ENCODE measurements around the gene SLC19A2. TPM values are rescaled to one million over a fixed set of nuclear protein-coding genes. Genes with fewer than 3 reads are reported as not detected.

The SLC19A2 gene
- total and polyA plus RNA-seq, 2 of the 13 experiments (the other 11 are each of a cell fraction or from before 2014, with no cell fraction given): 30.4 to 56.0 TPM

GRCh38 chr1:169472738-169473137 lies 13.0 kb downstream of the SLC19A2 start:
- Histone ChIP-seq H3K4me1 (ENCODE audit: insufficient read depth, low read length) (no peaks in the 10 kb centered on the region), H3K9ac (ENCODE audit: insufficient read depth, low read depth, low read length) (no peak overlapping the region), H3K27me3 (ENCODE audit: control insufficient read depth in 1 of 2, insufficient read depth in 2 of 2, low read length in 2 of 2) (no peaks in the 10 kb centered on the region), H3K36me3 (replicated peaks in 1 of 2; ENCODE audit: control insufficient read depth in 1 of 2, insufficient read depth in 2 of 2, low read length in 2 of 2) (peaks cover 8 to 44% of the 10 kb centered on the region in 2 experiments; a peak in 4 of 5 replicates), H3K9me3 (ENCODE audit: low read length) (no peaks in the 10 kb centered on the region), H3K4me2 (ENCODE audit: low read depth, low read length) (no peak overlapping the region), H3K79me2 (ENCODE audit: insufficient read depth, low read length) (peaks cover 25% of the 10 kb centered on the region), H3K27ac (ENCODE audit: extremely low read length, insufficient read depth, low read length) (no peak overlapping the region), H4K20me1 (ENCODE audit: insufficient read depth, low read length) (peaks cover 14% of the 10 kb centered on the region; the same call in 1 of the 2 replicates), H2AFZ (ENCODE audit: low read length) (no peak overlapping the region), H3K4me3 (replicated peaks in 1 of 3; ENCODE audit: insufficient read depth in 1 of 3, low read depth in 2 of 3, low read length in 3 of 3) (no peak overlapping the region)
- in situ Hi-C loops (cut with HindIII; ENCODE audit: extremely low pct_ligation_motif_present, low pct_unique_long_range_greater_than_20kb) (no loop called here), intact Hi-C loops (cut with micrococcal nuclease; ENCODE audit: unreplicated experiment) (no loop called here)
- ATAC-seq (no peak), FAIRE-seq (no peak), DNase-seq (ENCODE audit: low spot score) (no peak)
- ChIA-PET POLR2A (no interaction called here), CTCF (ENCODE audit: low intra/inter-chr PET ratio, low total read pairs) (no interaction called here)
- no peak for TF ChIP-seq ZNF251 (CRISPR knock-in tag; IDR thresholded peaks at IDR 0.05)
- TF ChIP-seq ADNP (CRISPR knock-in tag; IDR thresholded peaks at IDR 0.05): no peak
- TF ChIP-seq ZNF792 (CRISPR knock-in tag; IDR thresholded peaks at IDR 0.05): no peak
- TF ChIP-seq SMAD3 (CRISPR knock-in tag; IDR thresholded peaks at IDR 0.05): no peak
- no peak for TF ChIP-seq ZNF18 (CRISPR knock-in tag; IDR thresholded peaks at IDR 0.05; ENCODE audit: insufficient replicate concordance)
- WGBS (ENCODE audit: low lambda C conversion rate): 98% methylated on average over 3 of the region's 3 CpGs
- no TSS peak for BruUV-seq (replicated peaks)

GRCh38 chr1:169468982-169469381 lies 16.8 kb downstream of the SLC19A2 start:
- Histone ChIP-seq H3K9ac (ENCODE audit: insufficient read depth, low read depth, low read length) (no peak overlapping the region), H3K27me3 (ENCODE audit: control insufficient read depth in 1 of 2, insufficient read depth in 2 of 2, low read length in 2 of 2) (no peaks in the 10 kb centered on the region), H3K4me1 (ENCODE audit: insufficient read depth, low read length) (no peaks in the 10 kb centered on the region), H2AFZ (ENCODE audit: low read length) (no peak overlapping the region), H3K36me3 (replicated peaks in 1 of 2; ENCODE audit: control insufficient read depth in 1 of 2, insufficient read depth in 2 of 2, low read length in 2 of 2) (peaks cover 9 to 43% of the 10 kb centered on the region in 2 experiments), H4K20me1 (ENCODE audit: insufficient read depth, low read length) (peaks cover 4% of the 10 kb centered on the region; the same call in 1 of the 2 replicates), H3K4me3 (replicated peaks in 1 of 3; ENCODE audit: insufficient read depth in 1 of 3, low read depth in 2 of 3, low read length in 3 of 3) (no peak overlapping the region), H3K4me2 (ENCODE audit: low read depth, low read length) (no peak overlapping the region), H3K9me3 (ENCODE audit: low read length) (no peaks in the 10 kb centered on the region), H3K27ac (ENCODE audit: extremely low read length, insufficient read depth, low read length) (no peak overlapping the region), H3K79me2 (ENCODE audit: insufficient read depth, low read length) (peaks cover 5% of the 10 kb centered on the region)
- ChIA-PET POLR2A (interaction anchor here (0.9 kb wide), 1 partner anchor 17 kb away, joined by 4 read pairs; the partner anchor contains the start of gene SLC19A2), CTCF (ENCODE audit: low intra/inter-chr PET ratio, low total read pairs) (no interaction called here)
- FAIRE-seq (no peak), ATAC-seq (no peak), DNase-seq (ENCODE audit: low spot score) (no peak)
- BruUV-seq (replicated peaks): no TSS peak
- in situ Hi-C loops (cut with HindIII; ENCODE audit: extremely low pct_ligation_motif_present, low pct_unique_long_range_greater_than_20kb): no loop called here
- intact Hi-C loops (cut with micrococcal nuclease; ENCODE audit: unreplicated experiment): loop anchor here (5.0 kb wide), 2 partner anchors 118 to 867 kb away; partner anchors contain the start of gene F5
- TF ChIP-seq RAD21 (CRISPR knock-in tag; IDR thresholded peaks at IDR 0.05): no peak
- TF ChIP-seq ZNF33A (CRISPR knock-in tag; IDR thresholded peaks at IDR 0.05; ENCODE audit: borderline replicate concordance): no peak
- no peak for TF ChIP-seq ZNF766 (CRISPR knock-in tag; IDR thresholded peaks at IDR 0.05; ENCODE audit: borderline replicate concordance)
- TF ChIP-seq SP5 (CRISPR knock-in tag; IDR thresholded peaks at IDR 0.05; ENCODE audit: borderline replicate concordance, low read depth): no peak

All from HepG2 (cell line).